Measurements from ENCODE around the gene CBL.
"Not testable (repeated sequence)": the region's sequence is repeated elsewhere in the genome, so short reads cannot be mapped to it uniquely, and the experiment has no call there.

The CBL gene

GRCh38 chr11:119193626-119194025 is 12.5 kb upstream of the CBL start:
- CTCF ChIA-PET, result interaction anchor here (1.9 to 11.6 kb wide), 3 partner anchors 11 to 91 kb away, joined by 6 to 77 read pairs (median 52); partner anchors contain the start of gene CBL
- no peak for DNase-seq (ENCODE audit: low read depth, low spot score)

GRCh38 chr11:119194811-119195440 is 11.2 kb upstream of the CBL start:
- no peak for DNase-seq (ENCODE audit: low read depth, low spot score)
- POLR2A ChIA-PET, result no interaction called here
- no peak for TF ChIP-seq CTCF (IDR thresholded peaks at IDR 0.05; ENCODE audit: insufficient read depth, low read length, missing control alignments)
- CTCF ChIA-PET, result interaction anchor here (1.1 to 6.6 kb wide), 15 partner anchors 10 to 144 kb away, joined by 3 to 78 read pairs (median 31); partner anchors contain the start of genes ABCG4, CBL, DPAGT1 and NHERF4
- H3K4me3 ChIP-seq (ENCODE audit: low read depth, low read length), result no peak overlapping the region

More at GRCh38 chr11:119193626-119194025, 12.5 kb upstream of the CBL start:
- POLR2A ChIA-PET, result no interaction called here
- H3K4me3 ChIP-seq (ENCODE audit: low read depth, low read length), result no peak overlapping the region
- TF ChIP-seq CTCF (IDR thresholded peaks at IDR 0.05; ENCODE audit: insufficient read depth, low read length, missing control alignments), result no peak

- TF ChIP-seq CTCF (IDR thresholded peaks at IDR 0.05; ENCODE audit: insufficient read depth, low read length, missing control alignments), result no peak
- ChIA-PET POLR2A (no interaction called here), CTCF (interaction anchor here (0.9 to 6.6 kb wide), 29 partner anchors 10 to 279 kb away, joined by 3 to 78 read pairs (median 8); partner anchors contain the start of genes ABCG4, C2CD2L, CBL and DPAGT1)
- no peak overlapping the region for H3K4me3 ChIP-seq (ENCODE audit: low read depth, low read length)
- no peak for DNase-seq (ENCODE audit: low read depth, low spot score)
Measured at GRCh38 chr11:119195680-119196079, 10.5 kb upstream of the CBL start.

- peak; percentile 52 for DNase-seq (ENCODE audit: low read depth, low spot score)
- CTCF ChIA-PET, result interaction anchor here (0.6 to 6.6 kb wide), 60 partner anchors 8 to 278 kb away, joined by 3 to 78 read pairs (median 4); partner anchors contain the start of genes ABCG4, C2CD2L, CBL and DPAGT1
- H3K4me3 ChIP-seq (ENCODE audit: low read depth, low read length), result no peak overlapping the region
- peak; percentile 69 for TF ChIP-seq CTCF (IDR thresholded peaks at IDR 0.05; ENCODE audit: insufficient read depth, low read length, missing control alignments)
- POLR2A ChIA-PET, result no interaction called here
Measured at GRCh38 chr11:119196833-119197483, 9.2 kb upstream of the CBL start.

- TF ChIP-seq CTCF (IDR thresholded peaks at IDR 0.05; ENCODE audit: insufficient read depth, low read length, missing control alignments), result no peak
- POLR2A ChIA-PET, result no interaction called here
- CTCF ChIA-PET, result interaction anchor here (1.3 to 3.8 kb wide), 2 partner anchors 124 to 138 kb away, joined by 3 to 39 read pairs; no protein-coding TSS in a partner anchor
Measured at GRCh38 chr11:119198925-119199324, 7.2 kb upstream of the CBL start.

GRCh38 chr11:119201236-119201635 is 4.9 kb upstream of the CBL start:
- POLR2A ChIA-PET; DNase-seq (ENCODE audit: low read depth, low spot score); H3K4me3 ChIP-seq (ENCODE audit: low read depth, low read length): not testable (repeated sequence)
- CTCF ChIA-PET, result interaction anchor here (0.7 to 2.3 kb wide), 7 partner anchors 9 to 137 kb away, joined by 3 to 9 read pairs (median 3); no protein-coding TSS in a partner anchor

More at GRCh38 chr11:119198925-119199324, 7.2 kb upstream of the CBL start:
- H3K4me3 ChIP-seq (ENCODE audit: low read depth, low read length), result no peak overlapping the region
- no peak for DNase-seq (ENCODE audit: low read depth, low spot score)
